Bone marrow (tissue), 2 donors: ENCODE data around the gene PKP3.

Experiments used
- DNase-seq, 2 donors: peaks; one replicate each; lab custom pipeline; 2025; lab: John Stamatoyannopoulos, UW

The PKP3 gene

DNA sequence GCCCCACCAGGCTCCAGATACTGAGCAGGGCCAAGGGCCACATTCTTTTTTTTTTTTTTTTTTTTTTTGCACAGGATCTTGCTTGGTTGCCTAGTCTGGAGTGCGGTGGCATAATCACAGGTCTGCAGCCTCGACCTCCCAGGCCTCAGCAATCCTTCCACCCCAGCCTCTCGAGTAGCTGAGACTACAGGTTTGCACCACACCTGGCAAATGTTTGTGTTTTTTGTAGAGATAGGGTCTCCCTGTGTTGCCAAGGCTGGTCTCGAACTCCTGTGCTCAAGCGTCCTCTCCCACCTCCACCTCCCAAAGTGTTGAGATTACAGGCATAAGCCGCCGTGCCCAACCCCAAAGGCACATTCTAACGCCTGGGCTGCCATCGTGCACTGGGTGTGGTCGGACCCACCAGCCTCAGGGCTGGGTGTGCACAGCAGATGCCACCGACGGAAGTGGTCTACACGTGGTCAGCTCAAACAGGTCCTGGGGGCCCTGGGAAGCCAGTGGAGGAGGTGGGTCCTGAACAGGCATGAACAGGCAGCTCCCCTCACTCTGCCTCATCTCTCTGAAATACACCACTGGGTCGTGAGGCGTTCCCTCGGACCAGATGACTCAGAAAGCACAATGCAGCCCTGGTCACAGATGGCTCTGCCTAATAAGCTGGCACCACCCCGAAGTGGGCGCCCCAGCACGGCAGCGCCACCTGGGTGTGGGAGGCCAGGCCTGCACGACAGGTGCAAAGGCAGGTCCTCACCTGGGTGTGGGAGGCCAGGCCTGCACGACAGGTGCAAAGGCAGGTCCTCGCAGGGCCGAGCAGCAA, 29.9 kb upstream of the PKP3 start:
- no peak for DNase-seq

DNA sequence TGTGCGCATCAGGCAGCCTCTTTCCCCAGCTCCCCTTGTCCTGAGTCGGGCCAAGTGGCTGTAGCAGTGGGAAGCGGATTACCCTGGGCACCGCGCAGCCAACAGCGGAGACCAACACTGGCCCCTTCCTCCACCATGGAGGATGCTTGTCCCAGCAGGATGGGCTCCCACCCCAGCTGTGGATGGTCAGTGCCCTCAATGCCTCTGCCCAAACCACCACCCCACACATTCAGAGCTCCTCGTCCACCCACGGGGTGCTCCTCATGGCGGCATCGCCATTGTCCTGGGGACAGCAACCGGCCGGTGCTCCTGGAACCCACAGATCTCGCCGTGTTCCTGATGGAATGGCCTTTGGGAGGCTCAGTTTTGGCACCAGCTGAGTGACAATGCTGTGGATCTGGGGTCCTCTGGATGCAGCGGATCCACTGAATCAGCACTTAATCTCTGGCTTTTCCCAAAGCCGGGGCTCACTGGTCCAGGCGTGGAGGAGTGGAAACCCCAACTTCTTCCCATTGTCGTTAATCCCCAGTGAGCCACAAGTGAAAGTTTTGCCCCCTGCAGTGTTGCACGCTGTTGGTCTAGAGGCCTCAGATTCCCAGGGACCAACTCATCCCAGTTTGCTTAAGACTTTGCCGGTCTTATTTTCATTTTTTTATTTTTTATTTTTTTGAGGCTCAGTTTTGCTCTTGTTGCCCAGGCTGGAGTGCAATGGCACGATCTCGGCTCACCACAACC, 28.9 kb upstream of the PKP3 start:
- DNase-seq: no peak

DNA sequence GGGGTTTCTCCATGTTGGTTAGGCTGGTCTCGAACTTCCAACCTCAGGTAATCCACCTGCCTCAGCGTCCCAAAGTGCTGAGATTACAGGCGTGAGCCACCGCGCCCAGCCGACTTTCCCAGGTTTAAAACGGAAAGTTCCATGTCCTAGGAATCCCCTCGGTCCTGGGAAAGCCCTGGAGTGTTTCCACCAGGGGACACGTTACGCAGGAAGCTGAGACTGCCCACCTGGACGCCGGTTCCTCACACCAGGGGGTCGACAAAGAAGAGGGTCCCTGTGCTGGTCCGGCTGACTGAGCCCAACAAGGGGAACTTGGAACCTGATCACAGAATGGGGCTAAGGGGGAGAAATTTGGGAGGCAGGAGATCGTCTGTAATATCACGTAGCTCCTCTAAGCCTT, 28.2 kb upstream of the PKP3 start:
- no peak for DNase-seq

DNA sequence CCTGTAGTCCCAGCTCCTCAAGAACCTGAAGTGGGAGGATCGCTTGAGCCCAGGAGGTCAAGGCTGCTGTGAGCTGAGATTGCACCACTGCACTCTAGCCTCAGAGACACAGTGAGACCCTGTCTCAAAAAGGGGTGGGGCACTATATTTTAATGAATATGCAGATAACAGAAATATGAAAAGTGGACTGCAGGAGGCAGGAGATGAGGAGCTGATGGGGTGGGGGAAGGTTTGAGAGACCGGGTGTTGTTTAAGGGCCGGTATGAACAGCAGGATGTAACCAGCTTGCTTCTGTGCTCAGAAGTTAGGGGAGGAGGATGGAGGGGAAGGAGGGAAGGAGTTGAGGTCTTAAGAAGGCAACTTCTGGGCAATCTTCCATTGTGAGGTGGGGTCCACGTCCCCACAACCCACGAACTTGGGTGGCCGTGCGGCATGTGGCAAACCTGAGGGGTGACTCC, 26.0 kb upstream of the PKP3 start:
- no peak for DNase-seq

DNA sequence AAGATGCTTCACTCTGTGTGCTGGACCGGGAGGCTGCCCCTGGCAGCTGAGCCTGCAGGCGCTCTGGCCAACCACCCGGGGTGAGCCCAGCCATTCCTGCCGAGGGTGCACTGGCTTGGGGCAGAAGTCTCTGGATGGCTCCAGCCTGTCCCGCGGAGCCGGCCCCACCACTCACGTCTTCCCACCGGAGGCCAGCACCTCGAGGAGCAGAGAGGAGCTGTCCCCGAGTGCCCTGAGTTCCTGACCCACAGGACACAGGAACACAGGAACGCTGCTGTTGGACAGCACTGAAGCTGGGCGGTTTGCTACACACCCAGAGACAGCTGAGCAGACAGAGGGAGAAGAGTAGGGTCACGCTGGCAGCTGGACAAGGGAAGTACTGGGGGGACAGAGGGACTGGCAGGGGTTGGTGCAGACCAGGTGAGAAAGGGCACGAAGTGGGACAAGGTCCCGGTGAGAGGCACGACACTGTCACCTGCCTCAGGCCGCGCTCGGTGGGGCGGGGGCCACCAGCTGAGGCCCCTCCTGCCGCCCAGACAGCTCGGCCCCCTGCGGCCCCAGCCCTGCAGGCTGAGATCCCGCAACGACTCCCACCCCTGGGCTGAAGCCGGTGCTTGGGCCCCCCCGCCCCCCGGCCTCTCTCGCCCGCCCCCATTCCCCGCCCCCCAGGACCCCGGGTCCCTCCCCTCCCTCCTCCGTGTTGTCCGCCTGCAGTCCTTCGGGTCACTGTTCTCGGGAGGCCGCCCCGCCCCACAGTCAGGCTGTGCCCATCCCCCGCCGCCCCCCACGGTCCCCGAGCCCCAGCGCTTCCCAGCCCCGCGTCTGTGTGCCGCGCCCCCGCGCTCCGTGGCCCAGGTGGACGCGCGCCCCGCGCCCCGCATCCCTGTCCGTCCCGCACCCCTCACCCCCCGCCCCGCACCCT, 25.3 kb upstream of the PKP3 start:
- no peak for DNase-seq

DNA sequence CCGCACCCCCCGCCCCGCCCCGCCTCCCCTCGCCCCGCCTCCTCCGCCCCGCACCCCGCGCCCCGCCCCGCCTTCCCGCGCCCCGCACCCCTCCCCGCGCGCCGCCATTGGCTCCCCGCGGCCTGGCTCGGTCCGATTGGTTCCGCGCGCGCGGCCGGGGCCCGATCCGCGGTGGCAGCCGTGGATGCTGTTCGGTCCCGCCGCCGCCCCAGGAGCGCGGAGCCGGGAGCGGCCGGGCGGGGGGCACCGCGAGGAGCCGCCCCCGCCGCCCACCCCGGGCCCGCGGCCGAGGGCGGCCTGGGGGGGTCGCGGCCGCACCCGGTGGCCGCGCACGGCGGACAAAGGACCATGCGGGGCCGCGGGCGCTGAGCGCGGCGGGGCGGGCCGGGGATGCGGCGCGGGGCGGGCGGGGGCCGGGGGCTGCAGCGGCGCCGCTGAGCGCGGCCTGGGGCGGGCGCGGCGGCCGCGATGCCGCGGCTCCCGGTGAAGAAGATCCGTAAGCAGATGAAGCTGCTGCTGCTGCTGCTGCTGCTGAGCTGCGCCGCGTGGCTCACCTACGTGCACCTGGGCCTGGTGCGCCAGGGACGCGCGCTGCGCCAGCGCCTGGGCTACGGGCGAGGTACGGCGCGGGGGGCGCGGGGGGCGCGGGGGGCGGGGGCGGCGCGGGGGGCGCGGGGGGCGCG, 24.5 kb upstream of the PKP3 start, which contains the start of gene B4GALNT4:
TSS of gene B4GALNT4 (plus strand) at position 164 of the 683 bp plus-strand sequence. CDS start at position 469, 305 bp downstream.
- no peak for DNase-seq

DNA sequence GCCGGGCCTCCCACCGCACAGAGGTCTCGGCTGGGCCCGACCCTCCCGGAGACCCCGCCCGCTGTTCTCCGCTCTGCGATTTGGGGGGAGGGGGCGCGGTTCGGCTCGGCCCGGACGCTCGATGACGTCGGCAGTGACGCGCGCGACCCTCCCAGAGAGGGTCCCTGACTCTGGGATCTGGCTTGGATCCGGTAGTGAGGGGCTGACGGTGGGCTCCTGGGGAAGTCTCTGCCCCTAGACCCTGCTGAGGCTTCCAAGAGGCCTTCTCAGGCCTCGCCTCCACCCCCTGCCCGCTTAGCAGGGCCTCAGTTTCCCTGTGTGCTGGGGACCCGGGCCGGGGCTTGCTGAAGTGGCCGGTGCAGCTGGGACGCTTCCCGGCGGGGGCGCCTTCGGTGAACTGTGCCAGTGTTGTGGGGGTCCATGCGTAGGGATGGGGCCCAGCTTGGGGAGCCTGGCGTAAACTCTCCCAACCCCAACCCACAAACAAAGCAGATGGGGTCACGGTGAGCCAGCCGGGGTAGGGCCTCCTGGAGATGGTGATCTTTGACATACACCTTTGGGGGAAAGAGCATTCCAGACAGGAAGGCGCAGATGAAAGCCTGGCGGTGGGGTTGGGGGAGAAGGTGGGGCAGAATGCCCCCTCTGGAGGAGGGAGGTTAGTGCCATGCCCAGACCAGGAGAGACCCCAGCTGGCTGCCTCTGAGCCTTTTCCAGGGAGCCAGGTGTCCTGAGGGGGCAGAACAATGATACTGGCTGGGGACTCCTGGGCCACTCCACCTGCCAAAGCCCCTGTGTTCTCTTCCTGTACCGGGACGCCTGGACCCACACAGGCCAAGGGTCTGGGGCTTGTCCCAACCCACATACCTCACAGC, 23.7 kb upstream of the PKP3 start:
- no peak for DNase-seq

DNA sequence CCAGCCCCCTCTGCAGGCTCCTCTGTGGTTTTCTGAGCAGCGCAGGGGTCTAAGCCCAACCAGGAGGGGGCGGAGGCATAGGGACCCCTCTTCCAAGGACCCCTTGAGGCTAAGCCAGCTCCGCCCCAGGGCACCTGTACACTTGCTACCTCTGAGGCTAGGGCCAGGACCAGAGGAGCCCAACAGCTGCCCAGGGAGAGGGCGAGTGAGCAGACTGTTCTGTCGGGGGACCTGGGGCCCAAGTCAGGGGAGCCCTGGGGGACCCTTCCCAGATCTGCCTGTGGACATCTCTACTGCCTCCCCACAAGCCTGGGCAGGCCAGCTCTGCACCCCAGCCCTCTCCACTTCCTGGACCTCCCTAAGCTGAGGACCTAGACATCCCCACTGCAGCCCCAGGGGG, 23.0 kb upstream of the PKP3 start:
- no peak for DNase-seq

DNA sequence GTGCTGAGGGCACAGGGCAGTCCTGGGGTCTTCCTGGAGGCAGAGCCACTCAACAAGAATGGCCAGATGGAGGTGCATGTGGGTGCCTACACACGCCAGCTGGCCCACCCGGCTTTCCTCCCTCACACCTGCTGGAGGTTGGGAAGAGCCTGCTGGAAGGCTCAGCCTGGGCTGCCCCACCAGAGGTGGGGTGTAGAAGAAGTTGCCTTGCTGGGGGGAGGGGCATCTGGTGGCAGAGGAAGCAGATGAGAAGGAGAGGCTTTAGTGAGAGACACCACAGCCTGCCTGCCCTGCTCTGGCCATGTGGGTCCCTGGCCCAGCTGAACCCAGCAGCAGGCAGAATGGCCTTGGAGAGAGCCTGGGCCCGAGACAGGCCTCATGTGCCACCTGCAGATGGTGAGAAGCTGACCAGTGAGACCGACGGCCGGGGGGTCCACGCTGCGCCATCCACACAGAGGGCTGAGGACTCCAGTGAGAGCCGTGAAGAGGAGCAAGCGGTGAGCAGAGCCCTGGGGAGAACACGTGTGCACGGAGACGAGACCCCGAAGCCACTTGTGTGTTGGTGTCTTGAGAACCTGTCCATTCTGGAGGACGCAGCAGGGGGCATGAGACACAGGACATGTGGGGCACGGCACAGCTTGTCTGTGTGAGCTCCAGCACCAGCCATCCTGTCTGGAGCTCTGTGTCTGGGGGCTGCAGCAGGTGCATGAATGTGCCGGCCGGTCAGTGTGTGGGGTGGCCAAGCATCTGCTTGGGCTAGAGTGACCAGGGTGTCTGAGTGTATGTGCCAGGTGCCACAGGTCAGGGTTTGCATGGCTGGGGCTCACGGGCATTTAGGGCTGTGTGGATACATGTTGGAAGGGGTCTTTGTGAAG, 22.1 kb upstream of the PKP3 start:
- no peak for DNase-seq

DNA sequence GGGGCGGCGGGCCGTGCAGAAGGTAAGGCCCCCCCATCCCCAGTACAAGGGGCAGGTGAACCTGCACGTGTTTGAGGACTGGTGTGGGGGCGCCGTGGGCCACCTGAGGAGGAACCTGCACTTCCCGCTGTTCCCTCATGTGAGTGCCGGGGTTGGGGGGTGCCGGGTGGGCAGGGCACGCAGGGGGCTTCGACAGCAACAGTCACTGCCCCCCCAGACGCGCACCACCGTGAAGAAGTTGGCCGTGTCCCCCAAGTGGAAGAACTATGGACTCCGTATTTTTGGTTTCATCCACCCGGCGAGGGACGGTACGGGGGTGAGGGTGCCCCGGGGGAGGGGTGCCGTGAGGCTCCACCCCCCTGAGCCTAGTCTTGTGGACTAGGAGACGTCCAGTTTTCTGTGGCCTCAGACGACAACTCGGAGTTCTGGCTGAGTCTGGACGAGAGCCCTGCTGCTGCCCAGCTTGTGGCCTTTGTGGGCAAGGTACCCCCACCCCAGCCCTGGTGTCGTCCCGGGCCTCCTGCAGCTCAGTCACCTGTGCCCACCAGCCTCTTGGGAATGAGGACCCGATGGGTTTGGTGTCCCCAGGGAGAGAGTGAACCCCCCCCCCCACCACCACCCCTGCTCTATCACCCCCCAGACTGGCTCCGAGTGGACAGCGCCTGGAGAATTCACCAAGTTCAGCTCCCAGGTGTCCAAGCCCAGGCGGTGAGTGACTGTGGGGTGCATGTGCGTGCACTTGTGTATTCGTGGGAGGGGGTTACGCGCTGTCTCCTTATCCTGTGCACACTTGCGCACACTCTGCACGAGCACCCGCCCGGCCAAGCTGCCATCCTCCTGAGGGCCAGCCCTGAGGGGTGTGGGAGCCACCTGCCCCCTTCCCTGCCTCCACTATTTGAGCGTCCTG, 20.9 kb upstream of the PKP3 start:
- DNase-seq: no peak

DNA sequence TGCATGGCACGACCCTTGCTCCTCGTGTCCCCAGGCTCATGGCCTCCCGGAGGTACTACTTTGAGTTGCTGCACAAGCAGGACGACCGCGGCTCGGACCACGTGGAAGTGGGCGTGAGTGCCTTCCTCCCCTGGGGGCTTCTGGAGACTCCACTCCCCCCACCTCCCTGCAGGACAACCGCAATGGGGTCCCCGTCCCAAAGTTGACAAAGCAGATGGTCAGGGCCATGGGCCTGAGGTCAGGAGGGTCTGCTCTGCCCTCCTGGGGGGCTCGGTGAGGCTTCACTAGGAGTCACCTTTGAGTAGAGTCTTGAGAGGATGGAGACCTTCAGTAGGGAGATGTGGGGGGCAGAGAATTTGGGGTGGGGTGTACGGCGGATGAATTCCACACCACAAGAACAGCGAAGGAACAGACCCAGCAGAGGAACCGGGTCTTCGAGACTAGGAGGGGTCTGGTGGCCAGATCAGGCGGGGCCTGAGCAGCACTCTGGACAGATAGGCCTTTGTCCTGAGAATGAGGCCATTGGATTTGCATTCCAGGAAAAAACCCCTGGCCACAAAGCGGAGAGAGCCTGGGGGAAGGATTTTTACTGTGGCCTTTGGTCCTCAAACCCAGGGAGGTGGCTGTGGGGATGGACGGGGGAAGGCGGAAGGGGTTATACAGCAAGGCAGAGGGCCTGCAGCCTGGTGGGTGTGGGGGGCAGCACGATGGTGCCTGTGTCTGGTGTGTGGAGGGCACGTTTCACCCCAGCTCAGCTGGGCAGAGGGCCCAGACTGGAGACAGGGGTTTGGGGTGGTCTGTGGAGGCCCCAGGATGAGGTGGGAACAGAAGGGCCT, 20.1 kb upstream of the PKP3 start:
- no peak for DNase-seq

DNA sequence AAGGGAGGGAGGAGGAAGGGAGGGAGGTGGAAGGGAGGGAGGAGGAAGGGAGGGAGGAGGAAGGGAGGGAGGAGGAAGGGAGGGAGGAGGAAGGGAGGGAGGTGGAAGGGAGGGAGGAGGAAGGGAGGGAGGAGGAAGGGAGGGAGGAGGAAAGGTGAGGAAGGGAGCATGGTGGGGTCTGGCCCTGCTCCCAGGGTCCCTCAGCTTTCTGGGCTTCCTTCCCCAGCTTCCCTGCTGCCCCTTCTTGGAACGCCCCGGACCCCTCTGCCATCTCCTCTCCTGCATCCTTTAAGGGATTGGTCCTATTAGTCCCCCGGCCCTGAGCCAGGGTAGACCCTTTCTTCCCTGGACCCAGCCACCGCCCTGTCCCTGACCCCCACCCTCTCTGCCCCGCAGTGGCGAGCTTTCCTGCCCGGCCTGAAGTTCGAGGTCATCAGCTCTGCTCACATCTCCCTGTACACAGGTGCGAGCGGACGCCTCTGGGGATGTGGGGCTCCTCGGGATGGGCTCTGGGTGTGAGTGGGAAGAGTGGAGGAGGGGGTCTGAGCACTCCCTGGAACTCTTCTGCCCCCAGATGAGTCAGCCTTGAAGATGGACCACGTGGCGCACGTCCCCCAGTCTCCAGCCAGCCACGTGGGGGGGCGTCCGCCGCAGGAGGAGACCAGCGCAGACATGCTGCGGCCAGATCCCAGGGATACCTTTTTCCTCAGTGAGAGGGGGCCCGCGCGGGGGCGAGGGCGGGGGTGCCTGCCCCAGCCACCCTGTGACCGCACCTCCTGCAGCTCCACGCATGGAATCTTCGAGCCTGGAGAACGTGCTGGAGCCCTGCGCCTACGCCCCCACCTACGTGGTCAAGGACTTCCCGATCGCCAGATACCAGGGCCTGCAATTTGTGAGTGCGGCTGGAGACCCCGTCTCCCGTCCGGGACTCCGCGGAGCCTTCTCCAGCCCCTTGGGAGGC, 18.7 kb upstream of the PKP3 start:
- no peak for DNase-seq

DNA sequence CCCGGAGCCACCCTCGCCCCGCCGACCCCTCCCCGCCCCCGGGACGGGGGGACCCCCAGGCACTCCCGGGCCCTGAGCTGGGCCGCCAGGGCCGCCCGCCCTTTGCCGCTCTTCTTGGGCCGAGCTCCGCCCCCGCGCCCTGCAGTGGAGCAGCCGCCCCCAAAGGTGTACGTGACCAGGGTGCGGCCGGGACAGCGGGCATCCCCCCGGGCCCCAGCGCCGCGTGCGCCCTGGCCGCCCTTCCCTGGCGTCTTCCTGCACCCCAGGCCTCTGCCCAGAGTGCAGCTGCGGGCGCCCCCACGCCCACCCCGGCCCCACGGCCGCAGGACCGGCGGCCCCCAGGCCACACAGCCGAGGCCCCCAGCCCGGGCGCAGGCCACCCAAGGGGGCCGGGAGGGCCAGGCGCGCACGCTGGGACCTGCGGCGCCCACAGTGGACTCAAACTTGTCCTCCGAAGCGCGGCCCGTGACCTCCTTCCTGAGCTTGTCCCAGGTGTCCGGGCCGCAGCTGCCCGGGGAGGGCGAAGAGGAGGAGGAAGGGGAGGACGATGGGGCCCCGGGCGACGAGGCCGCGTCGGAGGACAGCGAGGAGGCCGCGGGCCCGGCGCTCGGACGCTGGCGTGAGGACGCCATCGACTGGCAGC, 17.4 kb upstream of the PKP3 start:
- DNase-seq: no peak

DNA sequence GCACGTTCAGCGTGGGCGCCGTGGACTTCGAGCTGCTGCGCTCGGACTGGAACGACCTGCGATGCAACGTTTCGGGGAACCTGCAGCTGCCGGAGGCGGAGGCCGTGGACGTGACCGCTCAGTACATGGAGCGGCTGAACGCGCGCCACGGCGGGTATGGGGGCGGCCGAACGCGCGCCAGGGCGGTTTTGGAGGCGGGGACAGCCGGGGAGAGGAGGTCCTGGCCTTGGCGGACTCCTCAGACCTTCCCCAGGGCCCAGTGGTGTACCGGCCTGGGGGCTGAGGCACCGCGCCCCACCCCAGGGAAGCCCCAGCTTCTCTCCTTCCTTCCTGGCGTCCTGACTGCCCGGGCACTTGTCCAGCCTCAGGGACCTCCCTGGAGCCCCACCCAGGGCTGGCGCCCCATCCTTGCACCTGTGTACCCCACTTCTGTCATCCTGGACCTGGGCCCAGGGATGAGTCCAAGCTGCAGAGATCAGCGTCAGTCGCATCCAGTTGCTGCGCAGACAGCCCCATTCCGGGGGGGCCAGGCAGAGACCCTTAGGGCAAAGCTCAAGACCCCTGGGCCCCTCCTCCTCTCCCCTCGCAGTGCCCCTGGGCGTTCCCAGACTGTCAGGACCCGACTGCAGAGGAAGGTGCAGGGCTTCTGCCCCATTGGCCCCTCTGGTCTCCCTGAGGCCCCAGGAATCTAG, 16.7 kb upstream of the PKP3 start:
- no peak for DNase-seq

DNA sequence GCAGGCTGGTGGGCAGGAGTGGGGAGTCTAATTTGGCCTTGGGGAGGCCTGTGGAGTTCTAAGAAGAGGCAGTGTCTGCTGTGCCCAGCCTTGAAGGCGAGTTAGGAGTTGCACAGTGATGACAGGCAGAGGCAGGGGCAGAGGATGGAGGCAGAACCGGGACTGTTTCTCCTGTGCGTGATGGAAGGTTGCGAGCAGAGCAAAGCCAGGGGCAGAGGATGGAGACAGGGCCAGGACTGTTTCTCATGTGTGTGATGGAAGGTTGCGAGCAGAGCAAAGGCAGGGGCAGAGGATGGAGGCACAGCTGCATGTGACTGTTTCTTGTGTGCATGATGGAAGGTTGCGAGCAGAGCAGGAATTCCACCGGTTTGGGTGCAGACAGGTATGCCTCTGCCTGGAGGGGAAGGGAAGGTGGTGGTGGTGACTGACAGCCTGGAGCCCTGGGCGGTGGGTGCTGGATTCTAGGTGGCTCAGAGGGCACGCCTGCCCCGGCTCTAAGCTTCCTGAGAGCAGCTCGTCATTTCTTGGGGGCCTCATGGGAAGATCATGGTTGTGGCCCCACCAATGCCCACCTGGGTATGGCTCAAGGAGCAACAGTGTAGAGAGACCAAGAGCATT, 16.0 kb upstream of the PKP3 start:
- no peak for DNase-seq
